Measurements from ENCODE around the gene FGF1.

FGF1 gene

GRCh38 chr5:142699184-142699720 is 13.4 kb upstream of the FGF1 start:
- H3K4me3 ChIP-seq (ENCODE audit: low read depth, low read length), result no peak overlapping the region
- peak; percentile 99 for TF ChIP-seq CTCF (IDR thresholded peaks at IDR 0.05; ENCODE audit: low read depth, low read length)
- DNase-seq, result peak; percentile 83
- H3K4me1 ChIP-seq, result peaks cover 23% of the 10 kb centered on the region
- no peaks in the 10 kb centered on the region for H3K27me3 ChIP-seq
- no peaks in the 10 kb centered on the region for H3K9me3 ChIP-seq
- H3K36me3 ChIP-seq, result no peaks in the 10 kb centered on the region

- no peaks in the 10 kb centered on the region for H3K36me3 ChIP-seq
- no peak overlapping the region for H3K4me3 ChIP-seq (ENCODE audit: low read depth, low read length)
- DNase-seq, result no peak
- no peaks in the 10 kb centered on the region for H3K27me3 ChIP-seq
- H3K4me1 ChIP-seq, result peaks cover 23% of the 10 kb centered on the region
- no peak for TF ChIP-seq CTCF (IDR thresholded peaks at IDR 0.05; ENCODE audit: low read depth, low read length)
- H3K9me3 ChIP-seq, result no peaks in the 10 kb centered on the region
These were observed 12.7 kb upstream of the FGF1 start for GRCh38 chr5:142698447-142699183.

- H3K4me1 ChIP-seq, result peaks cover 23% of the 10 kb centered on the region
- H3K4me3 ChIP-seq (ENCODE audit: low read depth, low read length), result no peak overlapping the region
- H3K9me3 ChIP-seq, result no peaks in the 10 kb centered on the region
- no peak for TF ChIP-seq CTCF (IDR thresholded peaks at IDR 0.05; ENCODE audit: low read depth, low read length)
- no peaks in the 10 kb centered on the region for H3K36me3 ChIP-seq
- no peaks in the 10 kb centered on the region for H3K27me3 ChIP-seq
- peak; percentile 27 for DNase-seq
These were observed 11.7 kb upstream of the FGF1 start for GRCh38 chr5:142697356-142698255.

- H3K4me3 ChIP-seq (ENCODE audit: low read depth, low read length), result no peak overlapping the region
- peaks cover 23% of the 10 kb centered on the region for H3K4me1 ChIP-seq
- H3K36me3 ChIP-seq, result no peaks in the 10 kb centered on the region
- no peak for TF ChIP-seq CTCF (IDR thresholded peaks at IDR 0.05; ENCODE audit: low read depth, low read length)
- no peaks in the 10 kb centered on the region for H3K27me3 ChIP-seq
- no peaks in the 10 kb centered on the region for H3K9me3 ChIP-seq
- DNase-seq, result no peak
These were observed 10.5 kb upstream of the FGF1 start for GRCh38 chr5:142696379-142696778.

- TF ChIP-seq CTCF (IDR thresholded peaks at IDR 0.05; ENCODE audit: low read depth, low read length), result peak; percentile 34
- no peaks in the 10 kb centered on the region for H3K27me3 ChIP-seq
- H3K9me3 ChIP-seq, result no peaks in the 10 kb centered on the region
- peaks cover 24% of the 10 kb centered on the region for H3K4me1 ChIP-seq
- H3K4me3 ChIP-seq (ENCODE audit: low read depth, low read length), result no peak overlapping the region
- H3K36me3 ChIP-seq, result no peaks in the 10 kb centered on the region
- no peak for DNase-seq
These were observed 8.4 kb upstream of the FGF1 start for GRCh38 chr5:142694092-142694856.

Data from BE2C (cell line).